ENCODE results near the gene APH1A.
A peak's percentile ranks its signal among the peaks of the same experiment; 100 is the strongest.
"Not testable (repeated sequence)": the region's sequence is repeated elsewhere in the genome, so short reads cannot be mapped to it uniquely, and the experiment has no call there.

Gene APH1A

GRCh38 chr1:150234309-150234565 is 34.6 kb downstream of the APH1A start:
- no peak for DNase-seq (ENCODE audit: low read depth in 1 of 2, low spot score in 1 of 2)

- peak in 1 of 2 donors; percentile 54 for DNase-seq (ENCODE audit: low read depth in 1 of 2, low spot score in 1 of 2)
These were observed 35.2 kb downstream of the APH1A start for GRCh38 chr1:150233359-150234308.

- DNase-seq (ENCODE audit: low read depth in 1 of 2, low spot score in 1 of 2), result not testable (repeated sequence)
These were observed 35.9 kb downstream of the APH1A start for GRCh38 chr1:150232921-150233320.

GRCh38 chr1:150228246-150228645 is 40.6 kb downstream of the APH1A start:
- DNase-seq (ENCODE audit: low read depth in 1 of 2, low spot score in 1 of 2), result not testable (repeated sequence)

- DNase-seq (ENCODE audit: low read depth in 1 of 2, low spot score in 1 of 2), result no peak
These were observed 41.6 kb downstream of the APH1A start for GRCh38 chr1:150227228-150227627.

GRCh38 chr1:150226486-150226885 is 42.3 kb downstream of the APH1A start:
- no peak for DNase-seq (ENCODE audit: low read depth in 1 of 2, low spot score in 1 of 2)

- no peak for DNase-seq (ENCODE audit: low read depth in 1 of 2, low spot score in 1 of 2)
These were observed 43.3 kb downstream of the APH1A start for GRCh38 chr1:150225546-150225945.

- DNase-seq (ENCODE audit: low read depth in 1 of 2, low spot score in 1 of 2), result no peak
These were observed 43.8 kb downstream of the APH1A start for GRCh38 chr1:150224983-150225382.

GRCh38 chr1:150221552-150221951 is 47.3 kb downstream of the APH1A start:
- DNase-seq (ENCODE audit: low read depth in 1 of 2, low spot score in 1 of 2), result no peak

- not testable (repeated sequence) for DNase-seq (ENCODE audit: low read depth in 1 of 2, low spot score in 1 of 2)
These were observed 53.0 kb downstream of the APH1A start for GRCh38 chr1:150215855-150216254.
